ENCODE measurements around the gene GALM. TPM values are rescaled to one million over a fixed set of nuclear protein-coding genes. Genes with fewer than 3 reads are reported as not detected.
A peak's percentile ranks its signal among the peaks of the same experiment; 100 is the strongest.

The GALM gene
- total RNA-seq, 1 donor from 2014 or later, result 1.6 TPM

DNA sequence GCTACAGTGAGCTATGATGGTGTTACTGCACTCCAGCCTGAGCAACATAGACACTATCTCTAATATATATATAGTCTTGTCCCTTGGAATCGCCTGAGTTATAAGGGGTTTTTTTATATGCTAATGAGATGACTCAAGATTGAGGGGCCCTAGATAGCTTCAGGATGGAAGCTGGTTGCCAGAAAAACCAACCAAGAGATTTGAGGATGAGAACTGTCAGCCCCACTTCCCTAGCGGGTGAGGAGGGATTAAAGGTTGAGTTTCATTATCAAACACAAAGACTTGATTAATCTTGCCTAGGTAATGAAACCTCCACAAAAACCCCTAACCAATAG is 12.6 kb upstream of the GALM start:
- peaks cover 2% of the 10 kb centered on the region for H3K27me3 ChIP-seq (ENCODE audit: control insufficient read depth, insufficient read depth, low read length)

DNA sequence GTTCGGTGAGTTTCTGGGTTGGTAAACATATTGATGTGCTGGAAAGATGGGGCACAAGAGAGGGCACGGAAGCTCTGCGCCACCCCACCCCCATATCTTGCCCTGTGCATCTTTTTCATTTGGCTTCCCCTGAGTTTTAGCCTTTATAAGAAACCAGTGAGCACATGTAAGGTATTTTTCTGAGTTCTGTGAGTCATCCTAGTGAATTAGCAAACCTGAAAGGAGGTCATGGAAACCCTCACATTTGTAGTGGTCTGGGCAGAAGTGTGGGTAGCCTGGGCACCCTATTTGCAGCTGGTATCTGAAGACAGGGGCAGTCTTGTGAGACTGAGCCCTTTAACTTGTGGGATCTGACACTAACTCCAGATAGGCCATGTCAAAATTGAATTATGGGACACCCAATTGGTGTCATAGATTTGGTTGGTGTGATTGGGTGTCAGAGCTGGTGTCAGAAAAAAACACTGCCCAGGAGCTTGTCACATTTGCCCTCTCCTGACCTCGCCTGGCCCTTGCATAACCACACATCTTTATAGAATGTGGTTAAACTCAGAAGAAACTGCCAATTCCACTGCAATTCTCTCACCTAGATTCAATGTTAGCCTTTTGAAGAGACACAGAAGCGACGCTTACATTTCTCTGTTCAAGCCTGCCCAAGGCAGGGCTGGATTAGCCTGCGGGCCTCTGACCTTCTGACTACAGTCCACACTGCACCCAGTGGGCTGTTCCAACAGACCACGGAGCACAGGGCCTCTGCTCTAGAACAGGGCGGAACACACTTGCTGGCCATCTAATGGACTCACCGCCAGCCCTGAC is 12.0 kb upstream of the GALM start:
- TF ChIP-seq, protein P1, sequence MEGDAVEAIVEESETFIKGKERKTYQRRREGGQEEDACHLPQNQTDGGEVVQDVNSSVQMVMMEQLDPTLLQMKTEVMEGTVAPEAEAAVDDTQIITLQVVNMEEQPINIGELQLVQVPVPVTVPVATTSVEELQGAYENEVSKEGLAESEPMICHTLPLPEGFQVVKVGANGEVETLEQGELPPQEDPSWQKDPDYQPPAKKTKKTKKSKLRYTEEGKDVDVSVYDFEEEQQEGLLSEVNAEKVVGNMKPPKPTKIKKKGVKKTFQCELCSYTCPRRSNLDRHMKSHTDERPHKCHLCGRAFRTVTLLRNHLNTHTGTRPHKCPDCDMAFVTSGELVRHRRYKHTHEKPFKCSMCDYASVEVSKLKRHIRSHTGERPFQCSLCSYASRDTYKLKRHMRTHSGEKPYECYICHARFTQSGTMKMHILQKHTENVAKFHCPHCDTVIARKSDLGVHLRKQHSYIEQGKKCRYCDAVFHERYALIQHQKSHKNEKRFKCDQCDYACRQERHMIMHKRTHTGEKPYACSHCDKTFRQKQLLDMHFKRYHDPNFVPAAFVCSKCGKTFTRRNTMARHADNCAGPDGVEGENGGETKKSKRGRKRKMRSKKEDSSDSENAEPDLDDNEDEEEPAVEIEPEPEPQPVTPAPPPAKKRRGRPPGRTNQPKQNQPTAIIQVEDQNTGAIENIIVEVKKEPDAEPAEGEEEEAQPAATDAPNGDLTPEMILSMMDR (IDR thresholded peaks at IDR 0.05; ENCODE audit: insufficient read depth, low read length, severe bottlenecking), result no peak
- FAIRE-seq, result no peak
- Histone ChIP-seq H3K4me3 (ENCODE audit: low read depth, low read length) (no peak overlapping the region), H3K27me3 (ENCODE audit: control insufficient read depth, insufficient read depth, low read length) (peaks cover 2% of the 10 kb centered on the region), H3K36me3 (ENCODE audit: control insufficient read depth, insufficient read depth, low read length) (no peaks in the 10 kb centered on the region)
- peak; percentile 43 for DNase-seq (ENCODE audit: low read depth)

More for the DNA sequence above, 12.6 kb upstream of the GALM start:
- H3K4me3 ChIP-seq (ENCODE audit: low read depth, low read length), result no peak overlapping the region
- DNase-seq (ENCODE audit: low read depth), result no peak
- no peak for FAIRE-seq
- TF ChIP-seq, protein P1 (IDR thresholded peaks at IDR 0.05; ENCODE audit: insufficient read depth, low read length, severe bottlenecking), result no peak
- no peaks in the 10 kb centered on the region for H3K36me3 ChIP-seq (ENCODE audit: control insufficient read depth, insufficient read depth, low read length)

DNA sequence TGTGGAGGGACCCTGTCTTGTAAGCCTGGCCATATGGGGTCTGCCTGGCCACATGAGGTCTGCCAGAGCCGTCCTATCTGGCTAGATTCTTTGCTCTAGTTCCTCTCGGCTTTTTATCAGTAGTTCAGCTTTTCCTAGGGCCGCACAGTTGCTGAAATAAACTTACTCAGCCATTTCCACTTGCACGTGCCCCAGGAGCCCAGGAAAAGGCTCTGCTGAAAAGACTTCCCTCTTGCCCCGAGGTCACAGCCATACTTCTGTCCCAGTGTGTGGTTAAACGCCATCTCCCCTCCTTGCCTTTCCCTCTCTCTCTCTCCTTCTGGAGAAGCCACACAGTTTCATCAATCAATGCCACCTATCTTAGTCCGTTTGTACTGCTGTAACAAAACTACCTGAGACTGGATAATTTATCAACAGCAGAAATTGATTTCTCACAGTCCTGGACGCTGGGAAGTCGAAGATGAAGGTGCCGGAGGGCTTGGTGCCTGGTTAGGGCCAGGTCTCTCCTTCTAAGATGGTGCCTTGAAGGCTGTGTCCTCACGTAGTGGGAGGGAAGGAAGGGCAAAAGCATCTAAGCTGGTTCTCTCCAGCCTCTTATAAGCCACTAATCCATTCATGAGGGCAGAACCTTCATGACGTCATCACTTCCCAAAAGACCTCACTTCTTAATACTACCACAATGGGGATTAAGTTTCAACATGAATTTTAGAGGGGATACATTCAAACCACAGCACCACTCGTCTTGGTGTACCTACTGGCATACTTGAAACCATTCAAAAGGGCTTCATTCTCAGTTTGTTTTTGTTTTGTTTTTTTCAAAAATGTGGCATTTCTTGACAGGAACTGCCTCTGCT is 11.2 kb upstream of the GALM start:
- no peak for DNase-seq (ENCODE audit: low read depth)
- H3K4me3 ChIP-seq (ENCODE audit: low read depth, low read length), result no peak overlapping the region
- H3K36me3 ChIP-seq (ENCODE audit: control insufficient read depth, insufficient read depth, low read length), result no peaks in the 10 kb centered on the region
- no peak for FAIRE-seq
- TF ChIP-seq, protein P1 (IDR thresholded peaks at IDR 0.05; ENCODE audit: insufficient read depth, low read length, severe bottlenecking), result no peak
- H3K27me3 ChIP-seq (ENCODE audit: control insufficient read depth, insufficient read depth, low read length), result peaks cover 2% of the 10 kb centered on the region

DNA sequence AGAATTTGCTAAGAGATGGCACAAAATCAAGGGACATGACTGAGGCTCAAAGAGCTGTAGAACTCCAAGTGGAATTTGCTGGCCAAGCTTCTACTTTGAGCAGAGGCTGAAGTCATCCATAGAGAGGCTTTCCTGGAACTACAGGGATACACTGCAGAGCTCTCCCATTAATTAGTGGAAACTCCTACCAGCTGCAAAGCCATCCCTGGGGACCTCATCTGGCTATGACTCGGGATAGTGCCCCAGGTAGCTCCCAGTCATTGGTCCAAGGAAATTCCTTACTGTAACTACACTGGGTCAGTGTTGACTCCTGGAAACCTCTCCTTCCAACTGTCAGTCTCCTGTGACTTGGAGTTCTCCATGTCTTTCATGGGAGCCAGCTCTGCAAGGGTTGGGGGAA is 10.5 kb upstream of the GALM start:
- peaks cover 2% of the 10 kb centered on the region for H3K27me3 ChIP-seq (ENCODE audit: control insufficient read depth, insufficient read depth, low read length)
- H3K4me3 ChIP-seq (ENCODE audit: low read depth, low read length), result no peak overlapping the region
- no peak for FAIRE-seq
- no peaks in the 10 kb centered on the region for H3K36me3 ChIP-seq (ENCODE audit: control insufficient read depth, insufficient read depth, low read length)
- TF ChIP-seq, protein P1 (IDR thresholded peaks at IDR 0.05; ENCODE audit: insufficient read depth, low read length, severe bottlenecking), result no peak
- no peak for DNase-seq (ENCODE audit: low read depth)

DNA sequence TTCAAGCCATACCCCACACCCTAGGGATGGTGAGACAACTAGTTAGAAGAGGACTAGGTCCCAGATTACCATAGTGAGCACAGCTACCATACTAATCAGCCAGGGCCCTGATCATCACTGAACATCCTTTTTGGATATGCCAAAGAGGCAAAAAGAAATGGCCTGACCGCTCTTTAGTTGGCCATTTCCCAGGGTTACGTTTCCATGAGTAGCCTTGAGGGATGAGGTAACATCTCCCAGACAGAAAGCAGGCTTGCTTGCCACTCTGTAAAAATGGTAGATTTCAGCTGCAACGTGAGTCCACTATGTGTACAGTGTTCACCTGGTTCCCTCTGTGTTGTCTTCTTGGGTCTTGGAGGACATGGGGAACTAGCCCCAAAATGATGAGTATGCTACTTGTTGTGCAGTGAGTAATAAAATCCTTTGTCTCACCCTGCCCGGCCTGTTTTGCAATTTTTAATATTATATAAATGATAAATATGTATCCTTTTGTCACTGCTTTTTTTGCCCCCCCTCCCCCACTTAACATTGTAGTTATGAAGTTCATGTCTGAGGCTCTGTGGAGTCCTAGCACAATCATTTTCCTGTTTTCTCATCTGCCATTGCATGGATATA is 8.9 kb upstream of the GALM start:
- TF ChIP-seq, protein P1 (IDR thresholded peaks at IDR 0.05; ENCODE audit: insufficient read depth, low read length, severe bottlenecking), result no peak

More for the DNA sequence above, 8.9 kb upstream of the GALM start:
- Histone ChIP-seq H3K36me3 (ENCODE audit: control insufficient read depth, insufficient read depth, low read length) (no peaks in the 10 kb centered on the region), H3K27me3 (ENCODE audit: control insufficient read depth, insufficient read depth, low read length) (no peaks in the 10 kb centered on the region), H3K4me3 (ENCODE audit: low read depth, low read length) (no peak overlapping the region)
- FAIRE-seq, result no peak
- peak; percentile 10 for DNase-seq (ENCODE audit: low read depth)

Measured in bronchial epithelial cell (primary cell).